ENCODE data around the gene CADM2.

DNA sequence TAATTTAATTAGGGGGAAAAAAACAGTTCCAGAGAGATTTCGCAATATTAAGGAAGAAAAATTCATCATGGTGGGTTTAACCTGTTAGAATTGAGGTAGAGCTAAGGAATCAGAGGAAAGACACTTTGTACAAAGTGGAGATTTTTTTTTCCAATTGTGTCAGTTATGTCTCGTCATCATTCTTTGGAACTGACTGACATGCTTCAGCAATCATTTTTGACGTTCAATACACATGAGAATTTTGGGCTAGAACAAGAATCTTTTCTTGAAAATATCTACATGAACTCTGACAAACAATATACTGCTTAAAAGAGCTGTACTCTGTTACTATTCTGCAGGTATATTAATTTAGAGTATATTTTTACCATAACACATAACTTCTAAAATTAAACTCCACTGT, 878.6 kb downstream of the CADM2 start:
- TF ChIP-seq, protein P1, sequence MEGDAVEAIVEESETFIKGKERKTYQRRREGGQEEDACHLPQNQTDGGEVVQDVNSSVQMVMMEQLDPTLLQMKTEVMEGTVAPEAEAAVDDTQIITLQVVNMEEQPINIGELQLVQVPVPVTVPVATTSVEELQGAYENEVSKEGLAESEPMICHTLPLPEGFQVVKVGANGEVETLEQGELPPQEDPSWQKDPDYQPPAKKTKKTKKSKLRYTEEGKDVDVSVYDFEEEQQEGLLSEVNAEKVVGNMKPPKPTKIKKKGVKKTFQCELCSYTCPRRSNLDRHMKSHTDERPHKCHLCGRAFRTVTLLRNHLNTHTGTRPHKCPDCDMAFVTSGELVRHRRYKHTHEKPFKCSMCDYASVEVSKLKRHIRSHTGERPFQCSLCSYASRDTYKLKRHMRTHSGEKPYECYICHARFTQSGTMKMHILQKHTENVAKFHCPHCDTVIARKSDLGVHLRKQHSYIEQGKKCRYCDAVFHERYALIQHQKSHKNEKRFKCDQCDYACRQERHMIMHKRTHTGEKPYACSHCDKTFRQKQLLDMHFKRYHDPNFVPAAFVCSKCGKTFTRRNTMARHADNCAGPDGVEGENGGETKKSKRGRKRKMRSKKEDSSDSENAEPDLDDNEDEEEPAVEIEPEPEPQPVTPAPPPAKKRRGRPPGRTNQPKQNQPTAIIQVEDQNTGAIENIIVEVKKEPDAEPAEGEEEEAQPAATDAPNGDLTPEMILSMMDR (IDR thresholded peaks at IDR 0.05), result no peak
- TF ChIP-seq POLR2A (IDR thresholded peaks at IDR 0.05), result no peak
